CD1c-positive myeloid dendritic cell (primary cell): Measurements from ENCODE around the gene RBFA.
"Not testable (repeated sequence)": the region's sequence is repeated elsewhere in the genome, so short reads cannot be mapped to it uniquely, and the experiment has no call there.

Source experiments
- DNase-seq: peaks from one replicate; pipeline ENCODE4 v3.0.0-alpha.2; 2016; ENCODE audit errors: extremely low spot score

The RBFA gene, protein sequence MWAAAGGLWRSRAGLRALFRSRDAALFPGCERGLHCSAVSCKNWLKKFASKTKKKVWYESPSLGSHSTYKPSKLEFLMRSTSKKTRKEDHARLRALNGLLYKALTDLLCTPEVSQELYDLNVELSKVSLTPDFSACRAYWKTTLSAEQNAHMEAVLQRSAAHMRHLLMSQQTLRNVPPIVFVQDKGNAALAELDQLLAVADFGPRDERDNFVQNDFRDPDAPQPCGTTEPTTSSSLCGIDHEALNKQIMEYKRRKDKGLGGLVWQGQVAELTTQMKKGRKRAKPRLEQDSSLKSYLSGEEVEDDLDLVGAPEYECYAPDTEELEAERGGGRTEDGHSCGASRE

DNA sequence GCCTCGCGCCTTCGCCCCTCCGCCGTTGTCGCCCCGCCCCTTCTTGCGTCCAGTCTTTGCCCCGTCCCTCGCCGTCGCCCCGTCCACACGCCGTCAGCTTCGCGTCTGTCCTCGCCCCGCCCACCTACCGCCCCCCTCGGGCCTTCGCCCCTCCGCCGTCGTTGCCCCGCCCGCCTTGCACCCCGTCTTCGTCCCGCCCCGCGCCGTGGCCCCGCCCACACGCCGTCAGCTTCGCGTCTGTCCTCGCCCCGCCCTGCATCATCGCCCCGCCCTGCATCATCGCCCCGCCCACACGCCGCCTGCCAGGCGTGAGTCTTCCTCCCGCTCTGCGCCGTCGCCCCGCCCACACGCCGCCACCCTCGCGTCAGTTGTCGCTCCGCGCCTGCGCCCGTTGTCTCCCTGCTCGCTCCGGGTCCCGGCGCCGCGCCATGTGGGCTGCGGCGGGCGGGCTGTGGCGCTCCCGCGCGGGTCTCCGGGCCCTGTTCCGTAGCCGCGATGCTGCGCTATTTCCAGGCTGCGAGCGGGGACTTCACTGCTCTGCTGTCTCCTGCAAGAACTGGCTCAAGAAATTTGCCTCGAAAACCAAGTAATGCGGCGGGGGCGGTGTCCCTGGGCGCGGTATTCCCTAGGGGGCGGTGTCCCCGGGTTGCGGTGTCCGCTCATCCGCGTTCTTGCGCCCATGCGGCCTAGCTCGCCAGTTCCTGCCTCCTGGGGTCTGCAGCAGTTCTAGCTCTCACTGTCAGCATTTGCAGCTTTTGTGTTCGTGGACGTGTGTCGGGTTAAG lies at the start of gene RBFA:
Gene RBFA, plus strand, starts transcription at position 367 of the 784 bp plus-strand sequence. Its CDS starts 62 bp downstream, at position 429.
- DNase-seq = peak; percentile 100

DNA sequence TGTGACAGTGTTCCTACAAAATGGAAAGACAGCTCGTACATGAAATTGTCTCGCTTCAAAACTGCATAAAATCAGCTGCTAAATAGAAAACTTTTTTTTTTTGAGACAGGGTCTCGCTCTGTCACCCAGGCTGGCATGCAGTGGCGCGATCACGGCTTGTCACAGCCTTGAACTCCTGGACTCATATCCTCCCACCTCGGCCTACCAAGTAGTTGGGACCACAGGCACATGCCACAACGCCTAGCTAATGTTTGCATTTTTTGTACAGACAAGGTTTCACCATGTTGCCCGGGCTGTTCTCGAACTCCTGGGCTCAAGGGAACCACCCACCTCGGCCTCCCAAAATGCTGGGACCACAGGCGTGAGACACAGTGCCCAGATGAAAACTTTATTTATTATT lies 49.1 kb upstream of the RBFA start:
- no peak for DNase-seq

DNA sequence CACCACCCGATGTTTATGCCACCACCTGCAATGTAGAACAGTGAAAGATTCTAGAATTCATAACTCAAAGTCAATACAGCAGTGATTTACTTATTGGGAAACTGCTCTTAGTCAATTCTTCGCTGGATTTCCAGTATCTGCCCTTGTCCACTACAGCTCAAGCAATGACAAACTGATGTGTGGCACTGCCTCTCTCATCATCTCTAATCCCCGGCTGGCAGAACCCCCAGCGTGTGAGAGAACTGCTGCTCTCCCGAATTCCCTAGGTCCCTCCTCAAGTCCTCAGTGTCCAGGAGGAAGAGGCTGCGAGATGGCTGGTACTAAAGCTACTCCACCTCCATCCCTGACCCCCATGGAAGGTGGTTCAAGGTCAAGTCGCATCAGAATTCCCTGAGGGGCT lies 47.5 kb upstream of the RBFA start:
- DNase-seq = no peak

DNA sequence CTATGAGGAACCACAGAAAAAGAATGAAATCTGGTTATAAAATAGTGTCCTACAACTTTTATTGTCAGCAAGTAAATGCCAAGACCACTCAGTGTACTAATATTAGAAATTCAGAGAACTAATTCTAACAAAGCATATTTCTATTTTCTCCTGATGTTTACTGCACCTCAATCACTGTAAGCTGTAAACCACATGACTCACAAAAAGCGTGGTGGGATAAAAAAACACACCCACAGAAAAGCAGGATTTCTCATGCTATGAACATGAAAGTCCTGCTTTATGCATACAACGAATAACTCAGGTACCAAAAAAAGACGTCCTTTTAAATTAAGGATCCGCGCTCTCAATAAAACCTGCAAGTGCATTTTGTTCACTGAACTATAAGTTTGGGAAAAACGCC lies 46.7 kb upstream of the RBFA start:
- peak; percentile 35 for DNase-seq

DNA sequence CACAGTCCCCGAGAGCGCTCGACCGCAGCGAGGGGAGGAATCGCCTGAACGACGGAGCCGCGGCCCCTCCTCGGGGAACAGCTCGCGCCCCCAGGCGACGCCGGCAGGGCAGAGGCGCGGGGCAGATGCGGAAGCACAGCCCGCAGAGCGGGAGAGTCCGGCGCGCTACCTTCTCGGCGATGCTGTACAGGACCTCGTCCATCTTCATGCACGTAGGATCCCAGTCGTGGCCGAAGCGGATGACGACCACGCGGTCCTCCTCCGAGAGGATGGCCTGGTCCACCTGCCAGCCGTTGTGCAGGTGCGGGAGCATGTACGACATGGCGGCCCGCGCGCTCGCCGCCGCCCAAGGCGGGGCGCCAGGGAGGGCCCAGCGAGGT lies 46.2 kb upstream of the RBFA start:
- DNase-seq = peak; percentile 79

DNA sequence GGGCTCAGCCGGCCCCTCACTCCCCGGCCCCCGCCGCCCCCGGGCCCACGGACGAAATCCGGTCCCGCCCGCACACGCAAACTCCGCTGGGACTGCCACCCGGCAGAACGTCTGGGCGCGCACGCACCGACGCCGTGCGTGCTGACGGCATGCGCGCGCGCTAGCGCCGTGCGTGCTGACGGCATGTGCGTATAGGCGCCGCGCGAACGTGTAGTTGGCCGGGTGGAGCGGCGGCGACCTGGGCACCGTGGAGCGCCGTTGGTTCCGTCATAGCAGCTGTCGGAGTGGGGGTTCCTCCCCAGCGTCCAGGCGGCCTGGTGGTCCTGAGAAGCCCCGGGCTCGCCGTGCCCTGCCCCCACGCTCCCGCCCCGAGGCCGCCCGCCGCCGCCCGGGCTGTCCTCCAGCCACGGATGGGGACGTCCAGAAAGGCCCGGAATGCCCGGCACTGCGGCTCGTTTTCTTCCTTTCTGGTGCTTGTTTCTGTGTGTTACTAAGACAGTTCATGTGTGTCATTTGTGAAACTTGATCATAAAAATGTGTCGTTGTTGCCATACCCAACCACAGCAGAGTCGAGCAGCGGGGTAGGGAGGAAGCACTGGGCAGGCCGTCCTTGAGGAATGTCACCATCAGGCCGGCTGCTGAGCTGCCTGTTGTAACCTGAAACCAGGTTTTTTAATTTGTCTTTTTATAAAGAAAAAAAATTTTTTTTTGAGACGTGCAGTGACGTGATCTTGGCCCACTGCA lies 45.6 kb upstream of the RBFA start, which contains the start of gene TXNL4A:
Gene TXNL4A, minus strand, starts transcription at position 113 of the 744 bp plus-strand sequence. CDS start 171 bp downstream, outside the sequence.
- peak; percentile 95 for DNase-seq

DNA sequence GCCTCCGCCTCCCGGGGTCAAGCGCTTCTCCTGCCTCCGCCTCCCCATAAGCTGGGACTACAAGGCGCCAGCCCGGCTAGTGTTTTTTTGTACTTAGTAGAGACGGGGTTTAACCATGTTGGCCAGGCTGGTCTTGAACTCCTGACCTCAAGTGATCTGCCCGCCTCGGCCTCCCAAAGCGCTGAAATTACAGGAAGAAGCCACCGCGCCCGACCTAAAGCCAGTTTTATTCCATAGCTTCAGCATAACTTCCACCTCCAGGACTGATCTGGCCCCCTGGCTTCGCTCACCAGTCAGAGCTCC lies 45.1 kb upstream of the RBFA start:
- DNase-seq = no peak

DNA sequence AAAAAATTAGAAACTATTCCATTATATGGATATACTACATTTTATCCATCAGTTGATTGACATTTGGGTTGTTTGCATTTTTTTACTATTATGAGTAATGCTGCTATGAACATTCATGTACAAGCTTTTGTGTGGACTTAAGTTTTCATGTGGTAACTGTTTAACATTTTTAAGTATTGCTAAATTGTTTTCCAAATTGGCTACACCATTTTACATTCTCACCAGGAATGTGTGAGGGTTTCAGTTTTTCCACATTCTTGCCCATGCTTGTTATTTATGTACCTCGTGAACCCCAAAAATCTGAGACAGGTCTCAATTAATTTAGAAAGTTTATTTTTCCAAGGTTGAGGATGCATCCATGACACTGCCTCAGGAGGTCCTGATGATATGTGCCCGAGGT lies 42.7 kb upstream of the RBFA start:
- DNase-seq = no peak

DNA sequence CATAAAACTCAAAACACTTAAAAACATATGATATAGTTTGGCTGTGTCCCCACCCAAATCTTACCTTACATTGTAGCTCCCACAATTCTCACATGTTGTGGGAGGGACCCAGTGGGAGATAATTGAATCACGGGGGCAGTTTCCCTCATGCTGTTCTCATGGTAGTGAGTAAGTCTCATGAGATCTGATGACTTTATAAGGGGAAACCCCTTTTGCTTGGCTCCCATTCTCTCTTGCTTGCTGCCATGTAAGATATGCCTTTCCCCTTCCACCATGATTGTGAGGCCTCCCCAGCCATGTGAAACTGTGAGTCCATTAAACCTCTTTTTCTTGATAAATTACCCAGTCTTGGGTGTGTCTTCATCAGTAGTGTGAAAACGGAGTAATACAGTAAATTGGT lies 34.5 kb upstream of the RBFA start:
- not testable (repeated sequence) for DNase-seq

DNA sequence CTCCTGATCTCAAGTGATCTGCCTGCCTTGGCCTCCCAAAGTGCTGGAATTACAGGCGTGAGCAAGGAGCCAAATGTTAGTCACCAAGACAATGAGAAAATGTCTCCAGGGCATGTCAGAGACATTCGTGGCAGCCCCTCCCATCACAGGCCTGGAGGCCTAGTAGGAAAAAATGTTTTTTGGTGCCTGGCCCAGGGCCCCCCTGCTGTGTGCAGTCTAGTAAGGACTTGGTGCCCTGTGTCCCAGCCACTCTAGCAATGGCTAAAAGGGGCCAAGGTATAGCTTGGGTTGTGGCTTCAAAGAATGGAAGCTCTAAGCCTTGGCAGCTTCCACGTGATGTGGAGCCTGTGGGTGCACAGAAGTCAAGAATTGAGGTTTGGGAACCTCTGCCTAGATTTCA lies 33.4 kb upstream of the RBFA start:
- no peak for DNase-seq

DNA sequence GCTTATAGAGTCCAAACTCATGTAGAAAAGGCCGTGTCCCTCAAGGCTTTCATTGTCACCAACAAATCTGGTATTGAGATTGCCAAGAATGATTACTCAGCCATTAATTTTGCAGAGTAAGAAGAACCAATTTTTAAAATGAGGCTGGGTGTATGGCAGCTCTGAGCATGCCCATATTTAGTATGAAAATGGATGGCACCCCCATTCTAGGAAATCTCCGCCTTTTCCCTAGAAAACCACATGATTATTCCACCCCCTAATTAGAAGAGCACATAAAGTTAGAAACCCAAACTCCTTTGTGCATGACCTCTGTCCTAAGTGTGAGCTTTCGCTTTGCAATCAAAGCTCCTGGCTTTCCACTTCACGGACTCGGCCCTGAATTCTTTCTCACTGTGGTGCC lies 31.8 kb upstream of the RBFA start:
- no peak for DNase-seq

DNA sequence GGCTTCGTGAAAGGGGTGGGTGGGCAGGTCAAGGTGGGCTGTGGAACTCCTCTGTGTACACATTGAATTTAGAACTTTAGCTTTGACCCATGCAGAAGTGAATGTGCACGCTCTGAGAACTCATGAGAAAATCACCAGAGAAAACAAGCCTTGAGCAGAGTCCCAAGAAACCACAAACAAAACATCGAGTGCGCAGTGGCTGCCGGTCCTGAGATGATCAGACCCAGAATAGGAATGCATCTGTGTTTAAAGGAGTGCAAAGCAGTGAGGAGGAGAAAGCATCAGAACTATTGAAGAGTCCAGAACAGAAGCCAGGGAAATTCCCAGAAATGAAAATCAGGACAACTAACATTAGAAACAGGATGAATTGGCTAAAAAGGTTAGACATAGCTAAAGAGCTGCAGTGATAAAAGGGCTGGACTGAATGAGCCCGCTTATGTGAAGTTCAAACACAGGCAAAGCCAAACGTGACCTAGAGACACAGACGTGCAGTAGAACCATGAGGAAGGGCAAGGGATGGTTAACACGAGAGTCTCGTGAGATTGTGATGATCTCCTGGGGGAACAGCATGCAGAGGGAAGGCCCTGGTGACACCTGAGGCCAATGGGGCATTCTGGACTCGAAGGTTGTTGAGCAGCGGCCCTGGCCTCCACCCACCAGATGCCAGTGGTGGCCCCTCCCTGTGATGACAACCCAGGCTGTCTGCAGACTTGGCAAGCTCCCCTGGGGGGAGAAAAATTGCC lies 29.5 kb upstream of the RBFA start:
- no peak for DNase-seq

DNA sequence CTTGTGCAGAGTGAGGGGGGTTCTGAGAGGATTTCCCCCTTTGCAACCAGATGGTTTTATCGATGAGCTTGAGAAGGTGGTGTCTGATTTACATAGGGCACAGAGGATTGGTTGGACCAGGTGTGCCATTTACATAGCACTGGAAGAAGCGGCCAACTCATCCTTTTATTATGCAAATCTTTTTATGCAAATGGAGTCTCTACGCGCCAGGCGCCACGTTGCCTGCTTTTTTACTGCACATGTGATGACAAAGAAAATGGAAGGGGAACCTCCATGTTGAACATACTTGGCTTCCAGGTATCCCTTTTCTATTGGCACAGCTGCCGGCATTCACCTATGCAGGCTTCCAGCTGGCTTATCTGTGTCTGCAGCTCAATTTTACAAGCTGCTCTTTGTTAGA lies 27.5 kb upstream of the RBFA start:
- no peak for DNase-seq

DNA sequence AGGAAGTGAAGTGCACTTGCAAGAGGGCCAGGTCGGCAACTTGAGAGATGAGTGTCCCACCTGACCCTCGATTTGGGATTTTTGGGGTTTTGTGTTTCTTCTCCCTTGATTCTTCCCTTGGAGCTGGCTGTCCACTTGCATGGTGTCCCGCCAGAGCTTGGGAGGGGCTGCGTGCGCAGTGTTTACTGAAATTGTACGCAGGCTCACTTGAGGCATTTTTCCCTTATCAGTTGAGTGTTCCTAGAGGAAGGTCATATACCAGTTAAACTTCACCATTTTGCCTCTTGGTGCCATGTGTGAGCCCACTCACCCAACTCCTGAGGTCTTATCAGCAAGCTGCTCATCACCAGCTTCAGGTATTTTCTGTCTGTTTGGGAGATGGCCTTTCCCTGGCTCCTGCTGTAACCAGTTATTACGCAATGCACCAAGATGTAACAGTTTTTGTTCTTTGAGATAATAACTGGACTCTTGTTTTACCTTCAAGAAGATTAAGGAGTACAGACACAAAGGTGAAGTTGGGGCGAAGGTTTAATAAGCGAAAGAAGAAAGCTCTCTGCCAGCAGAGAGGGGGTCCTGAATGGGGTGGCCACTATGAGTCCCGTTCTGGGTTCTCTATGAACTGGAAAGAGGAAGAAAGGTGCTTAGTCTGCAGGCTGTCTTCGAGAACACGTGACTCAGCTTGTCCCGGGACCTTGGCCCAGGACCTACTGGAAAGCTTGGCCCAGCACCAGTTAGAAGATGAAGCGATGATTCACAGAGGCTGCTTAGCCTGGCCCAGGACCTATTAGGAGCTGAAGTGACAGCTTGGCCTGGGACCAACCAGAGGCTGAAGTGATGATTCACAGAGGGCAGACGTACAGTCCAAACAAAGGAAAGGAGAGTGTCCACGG lies 24.3 kb upstream of the RBFA start:
- DNase-seq = no peak

DNA sequence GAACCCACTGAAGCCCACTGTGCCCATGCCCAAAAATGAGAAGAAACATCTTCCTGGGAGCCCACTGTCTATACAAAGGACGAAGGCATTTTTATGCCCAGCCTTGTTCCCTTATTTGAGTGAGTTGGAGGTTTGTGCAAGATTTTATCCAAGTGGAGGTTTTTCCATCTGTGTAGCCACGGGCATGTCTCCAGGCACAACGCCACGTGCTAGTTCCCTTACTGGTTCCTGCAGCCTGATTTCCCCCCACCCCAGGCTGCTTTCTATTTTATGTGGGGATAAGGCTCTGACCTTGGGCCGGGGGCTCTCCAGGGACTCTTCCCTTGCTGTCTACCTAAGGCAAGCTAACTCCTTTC lies 23.7 kb upstream of the RBFA start:
- DNase-seq = no peak

DNA sequence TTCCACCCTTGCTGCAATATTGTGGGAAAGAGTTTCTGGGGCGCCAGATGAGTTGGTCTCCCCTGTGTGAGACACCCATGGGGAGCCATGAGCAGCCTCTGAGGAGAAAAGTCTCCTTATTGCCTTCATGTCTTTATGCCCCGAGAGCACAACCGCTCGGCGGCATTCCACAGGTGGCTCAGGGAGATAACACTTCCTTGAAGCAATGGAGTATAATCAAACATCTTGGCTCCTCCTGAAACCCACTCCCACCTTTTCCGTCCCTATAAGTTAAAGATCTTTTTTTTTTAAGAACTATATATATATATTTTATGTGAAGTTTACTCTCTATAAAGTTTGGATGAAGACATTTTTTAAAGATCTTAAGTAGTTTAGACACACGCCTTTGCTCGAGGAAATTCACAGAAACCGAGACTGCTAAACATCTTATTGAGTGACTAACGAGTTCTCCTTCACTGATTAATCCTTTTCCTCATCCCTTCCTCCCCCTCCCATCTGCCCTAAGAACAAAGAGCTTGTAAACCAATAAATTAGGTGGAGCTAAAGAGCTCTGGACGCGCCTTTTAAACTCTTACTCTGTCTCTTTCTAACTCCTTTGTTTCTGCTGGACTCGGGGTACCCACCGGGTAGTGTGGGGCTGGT lies 22.6 kb upstream of the RBFA start:
- not testable (repeated sequence) for DNase-seq

DNA sequence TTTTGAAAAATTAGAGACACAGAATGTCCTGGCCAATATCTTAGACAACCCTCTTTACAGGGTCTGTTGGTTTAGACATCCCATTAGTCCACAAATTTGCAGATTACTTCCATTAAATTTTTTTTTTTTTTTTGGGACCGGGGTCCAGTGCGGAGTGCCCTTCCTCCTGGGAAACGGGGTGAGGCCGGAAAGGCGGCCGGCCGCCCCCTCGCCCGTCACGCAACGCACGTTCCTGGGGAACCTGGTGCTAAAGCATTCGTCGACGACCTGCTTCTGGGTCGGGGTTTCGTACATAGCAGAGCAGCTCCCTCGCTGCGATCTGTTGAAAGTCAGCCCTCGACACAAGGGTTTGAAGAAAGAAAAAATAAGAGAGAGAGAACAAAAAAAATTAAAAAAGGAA lies 21.5 kb upstream of the RBFA start:
- DNase-seq = no peak

DNA sequence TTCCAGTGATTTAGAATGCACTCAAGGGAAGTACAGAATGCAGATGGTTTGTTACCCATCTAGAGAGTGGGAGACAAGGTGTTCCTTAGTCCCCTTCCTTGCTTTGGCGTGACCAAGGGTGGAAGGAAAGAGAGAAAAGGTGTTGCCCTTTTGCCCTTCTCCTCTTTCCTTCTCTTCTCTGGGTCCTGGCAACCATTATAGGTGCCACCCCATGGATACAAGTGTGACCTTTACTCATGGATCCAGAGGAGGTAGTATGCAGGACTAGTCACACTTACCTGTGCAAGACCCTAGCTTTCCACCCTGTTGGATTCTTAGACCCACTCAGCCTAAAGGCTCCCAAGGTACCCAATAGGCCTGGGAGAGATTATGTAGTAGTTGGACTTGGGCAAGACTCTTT lies 11.6 kb upstream of the RBFA start:
- peak; percentile 12 for DNase-seq

DNA sequence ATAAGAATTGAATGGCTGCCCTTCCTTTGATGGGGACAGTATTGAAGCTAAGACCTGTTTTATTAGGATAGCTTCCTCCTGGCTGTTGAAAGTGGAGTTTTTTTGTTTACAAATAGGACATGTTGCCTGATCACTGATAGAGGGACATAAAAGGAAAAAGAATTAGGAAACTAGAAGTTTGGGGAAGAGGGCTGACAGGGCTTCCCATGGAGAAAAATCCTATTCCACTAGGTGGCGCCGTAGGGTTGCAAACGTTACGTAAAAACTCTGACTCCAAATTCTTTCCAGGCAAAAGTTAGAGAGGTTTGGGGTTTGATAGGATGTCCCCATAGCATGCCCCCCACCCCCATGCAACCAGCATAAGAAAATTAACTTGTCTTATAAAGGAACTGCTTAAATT lies 11.1 kb upstream of the RBFA start:
- peak; percentile 24 for DNase-seq

DNA sequence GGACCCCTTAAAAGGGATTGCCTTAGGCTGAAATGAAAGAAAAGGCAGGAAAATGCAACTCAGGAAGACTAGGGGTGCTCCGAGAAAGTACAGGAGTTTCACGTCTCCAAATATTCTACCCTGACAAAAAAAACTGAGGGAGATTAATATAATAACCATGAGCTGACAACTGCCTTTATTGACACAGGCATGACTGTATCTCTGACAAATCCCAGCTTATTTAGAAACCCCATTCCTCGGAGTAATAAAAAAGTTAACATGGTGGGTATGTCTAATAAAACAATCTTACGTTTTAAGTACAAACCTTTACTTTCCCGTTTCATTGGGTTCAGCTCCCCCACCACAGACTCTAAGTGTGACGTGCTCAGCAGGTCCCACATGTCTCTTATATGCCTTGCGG lies 7.9 kb upstream of the RBFA start:
- DNase-seq = no peak

DNA sequence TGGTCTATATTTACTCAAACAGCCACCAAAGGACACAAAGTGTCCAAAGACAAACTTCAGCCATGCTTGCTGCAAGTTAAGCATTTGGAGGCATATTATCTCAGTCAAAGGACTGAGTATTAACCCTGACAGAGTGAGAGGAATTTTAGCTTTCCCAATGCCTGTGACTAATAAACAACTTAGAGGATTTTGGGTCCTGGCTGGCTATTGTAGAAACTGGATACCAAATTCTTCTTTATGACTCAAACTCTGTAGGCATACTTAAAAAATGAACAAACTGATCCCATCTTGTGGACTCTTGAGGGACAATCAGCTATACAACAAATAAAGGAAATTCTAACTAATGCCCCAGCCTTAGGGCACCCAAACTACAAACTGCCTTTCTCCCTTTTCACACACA lies 6.5 kb upstream of the RBFA start:
- not testable (repeated sequence) for DNase-seq
